NT2/D1 (cell line): ENCODE data around the gene SP5.

Source experiments
- YY1 ChIP-seq: IDR thresholded peaks from 2 replicates; pipeline ENCODE4 v1.6.1; 2011; ENCODE audit not compliant: insufficient read length, insufficient read depth
- ZNF274 ChIP-seq: IDR thresholded peaks from 2 replicates; pipeline ENCODE4 v1.6.1; 2011; ENCODE audit warnings: mild to moderate bottlenecking, low read depth, low read length

DNA sequence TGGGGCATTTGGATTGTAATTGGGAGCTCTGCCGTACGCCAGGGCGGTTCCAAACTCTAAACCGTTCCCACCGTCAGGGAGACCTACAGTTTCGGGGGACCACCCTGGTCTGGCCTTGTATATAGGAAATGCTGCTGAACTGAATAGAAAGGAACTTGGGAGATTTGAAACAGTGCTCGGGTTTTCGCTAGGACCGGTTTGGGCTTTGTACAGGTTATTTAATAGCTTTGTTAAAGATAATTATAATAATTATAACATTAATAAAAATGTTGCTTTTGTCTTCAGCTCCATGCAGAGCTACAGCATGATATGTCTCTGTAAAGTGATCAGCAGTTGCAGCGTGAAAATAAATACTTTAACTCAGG lies 2.4 kb downstream of the SP5 start:
- TF ChIP-seq YY1 (no peak), ZNF274 (no peak)
